ENCODE measurements around the gene C12orf56. TPM values are rescaled to one million over a fixed set of nuclear protein-coding genes. Genes with fewer than 3 reads are reported as not detected.

C12orf56 gene
- 4.8 and 11.9 TPM in 2 replicates for total RNA-seq

GRCh38 chr12:64390275-64390851 is at the start of gene C12orf56:
Gene C12orf56 (minus strand): TSS chr12:64390758. CDS start chr12:64390565, 193 bp downstream.

GRCh38 chr12:64403707-64404469 is 13.3 kb upstream of the C12orf56 start, which contains the start of gene XPOT:
Gene XPOT (plus strand): TSS chr12:64404392. CDS start chr12:64410036, 5,644 bp downstream.

GRCh38 chr12:64222009-64222765 is 168.4 kb downstream of the C12orf56 start, which contains the start of gene KICS2:
Gene KICS2 (minus strand): TSS chr12:64222296. CDS start chr12:64222237, 59 bp downstream.

Small RNAs within 50 kb of the gene (small RNA-seq; reads per million reads assigned to genes)
- gene RF01210 (not detected), gene RNU5A-7P (not detected)

Other genes with a start within 250 kb of the C12orf56 start
- gene KICS2, start 168.5 kb downstream of the C12orf56 start, total RNA-seq = 7.7 and 9.8 TPM in 2 replicates
- gene XPOT, start 13.6 kb upstream of the C12orf56 start, total RNA-seq = 80.8 and 110 TPM in 2 replicates
- 18.4 and 20.9 TPM in 2 replicates for gene TBK1, start 61.4 kb upstream of the C12orf56 start, total RNA-seq
- gene RASSF3, start 219.7 kb upstream of the C12orf56 start, total RNA-seq = 3.3 and 9.0 TPM in 2 replicates